Right atrium auricular region (tissue), 2 donors: Measurements from ENCODE around the gene TLCD3A. TPM values are rescaled to one million over a fixed set of nuclear protein-coding genes. Genes with fewer than 3 reads are reported as not detected.

Source experiments
- DNase-seq: peaks from one replicate; pipeline ENCODE4 v3.0.0-alpha.2; 2019; ENCODE audit warnings: low spot score
- H3K27ac ChIP-seq, 2 donors: fragments of 200-600 bp; sonication (generic); 1 replicate in 1 of 2; 2 replicates in 1 of 2; pipeline ENCODE4 v1.5.1; 2016 to 2019
- H3K27me3 ChIP-seq, 2 donors: fragments of 200-600 bp; sonication (generic); one replicate each; pipeline versions ENCODE4 v1.5.1 to v1.6.0; 2017 to 2019
- H3K36me3 ChIP-seq: fragments of 200-600 bp; sonication (generic); one replicate; pipeline ENCODE4 v1.5.1; 2016
- H3K4me1 ChIP-seq, 2 donors: fragments of 200-600 bp; sonication (generic); one replicate each; pipeline versions ENCODE4 v1.5.1 to v1.6.0; 2017 to 2019
- H3K4me3 ChIP-seq, 2 donors: fragments of 200-600 bp; sonication (generic); 1 replicate in 1 of 2; 2 replicates in 1 of 2; pipeline ENCODE4 v1.5.1; 2017 to 2019; ENCODE audit warnings: mild to moderate bottlenecking in 1 of 2, moderate library complexity in 1 of 2
- H3K9me3 ChIP-seq, 2 donors: fragments of 200-600 bp; sonication (generic); one replicate each; pipeline ENCODE4 v1.5.1; 2019
- total RNA-seq, 2 donors: library from RNA; depleted of rRNA; stranded (reverse); fragments of >200 nt; gene quantifications; one replicate each; pipeline ENCODE4 v1.1.0, GENCODE V29; 2016
- TF ChIP-seq, protein P1 (sequence below), 2 donors: fragments of 200-600 bp; sonication (generic); IDR thresholded peaks; one replicate each; pipeline ENCODE4 v1.5.1; 2019; ENCODE audit warnings: antibody characterized with exemption in 2 of 2

Gene TLCD3A
- total RNA-seq, 2 donors from 2014 or later: 1.5 to 4.8 TPM

DNA sequence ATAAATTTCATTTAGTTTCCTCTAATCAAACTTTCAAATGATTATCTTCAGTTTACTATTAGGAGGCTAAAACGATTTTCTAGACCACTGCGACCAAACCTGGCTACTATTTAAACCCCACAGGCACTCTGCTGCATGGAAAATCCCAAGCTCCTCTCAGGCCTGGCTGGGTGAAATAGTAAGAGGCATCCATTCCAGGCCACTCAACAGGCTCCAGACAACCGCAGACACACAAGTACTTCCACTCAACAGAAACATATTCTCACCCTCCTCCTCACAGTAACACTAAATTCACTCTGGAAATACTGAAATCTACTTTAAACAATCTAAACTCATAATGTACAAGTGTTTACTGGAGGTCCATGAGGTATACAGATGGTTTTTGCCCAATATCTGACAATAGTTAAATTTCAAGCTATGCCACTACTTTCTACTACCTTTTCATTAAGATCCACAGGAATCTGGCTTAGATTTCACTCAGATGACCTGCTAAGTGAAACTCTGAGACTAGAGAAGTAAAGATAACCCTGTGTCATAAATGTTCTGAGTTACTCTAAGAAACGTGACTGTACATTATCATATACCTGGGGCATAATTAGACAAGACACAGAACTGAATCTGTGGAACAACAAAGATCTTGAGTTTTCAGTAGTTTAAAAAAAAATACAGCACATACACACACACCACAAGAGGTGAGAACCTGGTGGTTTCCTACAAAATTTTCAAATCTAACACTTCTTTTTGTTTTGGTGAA lies 28.1 kb upstream of the TLCD3A start:
- peaks cover 0 to 29% of the 10 kb centered on the region in 2 donors for H3K4me1 ChIP-seq
- no peak overlapping the region for H3K4me3 ChIP-seq
- TF ChIP-seq, protein P1, sequence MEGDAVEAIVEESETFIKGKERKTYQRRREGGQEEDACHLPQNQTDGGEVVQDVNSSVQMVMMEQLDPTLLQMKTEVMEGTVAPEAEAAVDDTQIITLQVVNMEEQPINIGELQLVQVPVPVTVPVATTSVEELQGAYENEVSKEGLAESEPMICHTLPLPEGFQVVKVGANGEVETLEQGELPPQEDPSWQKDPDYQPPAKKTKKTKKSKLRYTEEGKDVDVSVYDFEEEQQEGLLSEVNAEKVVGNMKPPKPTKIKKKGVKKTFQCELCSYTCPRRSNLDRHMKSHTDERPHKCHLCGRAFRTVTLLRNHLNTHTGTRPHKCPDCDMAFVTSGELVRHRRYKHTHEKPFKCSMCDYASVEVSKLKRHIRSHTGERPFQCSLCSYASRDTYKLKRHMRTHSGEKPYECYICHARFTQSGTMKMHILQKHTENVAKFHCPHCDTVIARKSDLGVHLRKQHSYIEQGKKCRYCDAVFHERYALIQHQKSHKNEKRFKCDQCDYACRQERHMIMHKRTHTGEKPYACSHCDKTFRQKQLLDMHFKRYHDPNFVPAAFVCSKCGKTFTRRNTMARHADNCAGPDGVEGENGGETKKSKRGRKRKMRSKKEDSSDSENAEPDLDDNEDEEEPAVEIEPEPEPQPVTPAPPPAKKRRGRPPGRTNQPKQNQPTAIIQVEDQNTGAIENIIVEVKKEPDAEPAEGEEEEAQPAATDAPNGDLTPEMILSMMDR (IDR thresholded peaks at IDR 0.05): no peak
- DNase-seq: no peak
- H3K36me3 ChIP-seq: peaks cover 13% of the 10 kb centered on the region
- peak overlapping the region; percentile 18 to 52 for H3K27ac ChIP-seq
- H3K27me3 ChIP-seq: no peaks in the 10 kb centered on the region
- no peaks in the 10 kb centered on the region for H3K9me3 ChIP-seq

DNA sequence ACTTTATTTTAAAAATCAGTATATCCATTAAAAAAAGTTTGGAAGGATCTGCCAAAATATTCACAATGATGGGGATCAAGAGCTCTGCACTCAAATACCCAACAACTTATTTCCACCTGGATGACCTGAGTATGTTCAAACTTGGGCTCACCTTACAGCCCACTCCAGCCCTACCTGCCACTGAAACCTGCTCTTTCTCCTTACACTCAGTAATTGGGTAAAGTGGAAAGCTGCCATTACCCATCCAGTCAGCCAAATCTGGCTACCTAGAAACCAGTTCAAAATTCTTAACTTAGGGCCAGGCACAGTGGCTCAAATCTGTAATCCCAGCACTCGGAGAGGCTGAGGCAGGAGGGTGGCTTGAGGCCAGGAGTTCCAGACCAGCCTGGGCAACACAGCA lies 27.4 kb upstream of the TLCD3A start:
- DNase-seq: no peak
- H3K27me3 ChIP-seq: no peaks in the 10 kb centered on the region
- H3K36me3 ChIP-seq: peaks cover 21% of the 10 kb centered on the region
- no peaks in the 10 kb centered on the region for H3K9me3 ChIP-seq
- H3K4me3 ChIP-seq: no peak overlapping the region
- H3K27ac ChIP-seq: peak overlapping the region in 1 of 2 donors; percentile 52
- TF ChIP-seq, protein P1 (IDR thresholded peaks at IDR 0.05): no peak
- H3K4me1 ChIP-seq: peaks cover 0 to 29% of the 10 kb centered on the region in 2 donors

DNA sequence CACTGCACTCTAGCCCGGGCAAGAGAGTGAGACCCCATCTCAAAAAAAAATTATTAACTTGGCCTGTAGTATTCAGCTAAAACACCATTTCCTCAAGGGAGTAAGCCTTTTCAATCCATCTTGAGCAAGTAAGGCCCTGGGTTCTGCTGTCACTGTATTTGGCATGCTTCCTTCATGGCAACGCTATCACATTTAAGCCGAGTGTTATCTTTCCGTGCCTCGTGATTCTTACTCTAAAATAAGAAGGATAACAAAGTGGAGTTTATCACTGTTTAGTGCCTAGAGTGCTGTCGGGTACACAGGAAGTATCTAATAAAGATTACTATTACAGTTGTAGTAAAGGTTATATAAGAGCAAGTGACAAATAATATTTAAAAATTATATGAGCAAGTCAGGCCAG lies 26.5 kb upstream of the TLCD3A start:
- H3K36me3 ChIP-seq: peaks cover 23% of the 10 kb centered on the region
- H3K9me3 ChIP-seq: no peaks in the 10 kb centered on the region
- no peaks in the 10 kb centered on the region for H3K27me3 ChIP-seq
- TF ChIP-seq, protein P1 (IDR thresholded peaks at IDR 0.05): no peak
- H3K4me3 ChIP-seq: no peak overlapping the region
- no peak for DNase-seq
- H3K4me1 ChIP-seq: peaks cover 0 to 29% of the 10 kb centered on the region in 2 donors
- H3K27ac ChIP-seq: peak overlapping the region in 1 of 2 donors; percentile 52

DNA sequence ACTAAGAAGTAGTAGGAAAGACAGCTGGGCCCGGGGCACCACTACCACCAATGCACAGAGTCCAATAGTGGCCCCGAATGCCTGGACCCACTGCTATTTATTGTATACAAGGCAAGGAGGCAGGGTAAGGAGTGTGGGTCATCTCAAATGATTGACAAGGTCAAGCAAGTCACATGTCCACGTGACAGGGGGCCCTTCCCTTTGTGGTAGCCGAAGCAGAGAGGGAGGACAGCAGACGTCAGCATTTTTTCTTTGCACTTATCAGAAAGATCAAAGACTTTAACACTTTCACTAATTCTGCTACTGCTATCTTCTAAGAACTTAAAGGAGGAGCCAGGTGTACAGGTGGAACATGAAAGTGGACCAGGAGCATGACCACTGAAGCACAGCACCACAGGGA lies 24.3 kb upstream of the TLCD3A start:
- Histone ChIP-seq H3K9me3 (no peaks in the 10 kb centered on the region), H3K4me1 (peaks cover 0 to 33% of the 10 kb centered on the region in 2 donors), H3K27ac (no peak overlapping the region), H3K36me3 (peaks cover 23% of the 10 kb centered on the region), H3K27me3 (no peaks in the 10 kb centered on the region), H3K4me3 (no peak overlapping the region)
- TF ChIP-seq, protein P1 (IDR thresholded peaks at IDR 0.05): no peak
- DNase-seq: no peak

DNA sequence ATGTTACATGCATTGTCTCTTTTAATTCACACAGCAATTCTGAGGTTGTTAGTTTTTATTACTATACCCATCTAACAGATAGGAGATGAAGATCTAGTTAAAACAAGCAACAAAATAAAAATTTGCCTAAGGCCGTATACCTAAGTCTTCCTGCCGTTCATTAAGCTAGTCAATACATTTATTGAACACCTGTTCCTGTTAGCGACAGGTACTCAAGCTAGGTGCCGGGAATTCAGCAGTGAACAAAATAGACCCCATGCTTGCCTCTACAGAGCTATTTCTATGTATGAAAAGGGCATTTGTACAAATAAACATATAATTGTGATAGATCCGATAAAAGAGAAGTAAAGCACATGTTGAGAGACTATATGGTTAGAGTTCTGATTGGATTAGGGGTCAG lies 14.3 kb upstream of the TLCD3A start:
- TF ChIP-seq, protein P1 (IDR thresholded peaks at IDR 0.05): no peak
- Histone ChIP-seq H3K36me3 (no peaks in the 10 kb centered on the region), H3K4me3 (no peak overlapping the region), H3K4me1 (peaks cover 0 to 28% of the 10 kb centered on the region in 2 donors), H3K27ac (no peak overlapping the region), H3K27me3 (no peaks in the 10 kb centered on the region), H3K9me3 (no peaks in the 10 kb centered on the region)
- no peak for DNase-seq
